Activated naive CD8-positive, alpha-beta T cell (primary cell): ENCODE measurements around the gene EXOC1L.

Source experiments
- H3K27ac Mint-ChIP-seq: one replicate; pipeline ENCODE4 v1.8.0; 2021; ENCODE audit warnings: mixed read lengths
- H3K27me3 Mint-ChIP-seq: one replicate; pipeline ENCODE4 v1.8.0; 2021; ENCODE audit warnings: mixed read lengths
- H3K36me3 Mint-ChIP-seq: one replicate; pipeline ENCODE4 v1.8.0; 2021; ENCODE audit warnings: mixed read lengths
- H3K4me1 Mint-ChIP-seq: one replicate; pipeline ENCODE4 v1.8.0; 2021; ENCODE audit warnings: low read depth, mixed read lengths
- H3K4me3 Mint-ChIP-seq: one replicate; pipeline ENCODE4 v1.8.0; 2021; ENCODE audit warnings: mild to moderate bottlenecking, mixed read lengths
- H3K9me3 Mint-ChIP-seq: one replicate; pipeline ENCODE4 v1.8.0; 2021; ENCODE audit warnings: low read depth, mixed read lengths

Gene EXOC1L, protein sequence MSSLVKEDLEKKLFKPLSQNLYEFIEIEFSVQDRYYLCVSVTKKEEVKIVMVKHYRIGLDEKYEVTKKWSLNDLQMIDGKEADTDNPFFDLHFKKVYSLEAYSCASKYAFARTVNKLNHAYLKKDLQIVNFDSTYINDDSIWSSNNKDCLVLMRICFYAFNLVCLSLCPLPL

GRCh38 chr4:55819634-55820033, at the start of gene EXOC1L:
TSS of gene EXOC1L (plus strand) at chr4:55819790. CDS start at chr4:55820027, 237 bp downstream.
- peaks cover 5% of the 10 kb centered on the region for H3K4me1 Mint-ChIP-seq
- no peaks in the 10 kb centered on the region for H3K9me3 Mint-ChIP-seq
- H3K4me3 Mint-ChIP-seq, result peak within 1 kb of the TSS; percentile 72
- peaks cover 12% of the 10 kb centered on the region for H3K27me3 Mint-ChIP-seq
- no peak within 1 kb of the TSS for H3K27ac Mint-ChIP-seq
- no peaks in the 10 kb centered on the region for H3K36me3 Mint-ChIP-seq

DNA sequence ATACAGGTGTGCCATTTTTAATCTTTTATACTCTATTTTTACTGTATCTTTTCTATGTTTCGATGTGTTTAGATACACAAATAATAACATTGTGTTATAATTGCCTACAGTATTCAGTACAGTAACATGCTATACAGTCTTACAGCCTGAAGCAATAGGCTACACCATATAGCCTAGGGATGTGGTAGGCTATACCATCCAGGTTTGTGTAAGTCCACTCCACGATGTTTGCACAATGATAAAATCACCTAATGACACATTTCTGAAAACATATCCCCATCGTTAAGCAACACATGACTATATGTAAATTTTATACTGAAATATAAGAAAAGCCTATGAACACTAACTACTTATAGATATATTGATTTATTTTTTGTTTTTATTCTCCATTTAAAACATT, 48.9 kb upstream of the EXOC1L start:
- H3K36me3 Mint-ChIP-seq, result no peaks in the 10 kb centered on the region
- no peak overlapping the region for H3K4me3 Mint-ChIP-seq

GRCh38 chr4:55781341-55781740, 38.2 kb upstream of the EXOC1L start:
- no peak overlapping the region for H3K27ac Mint-ChIP-seq
- H3K4me1 Mint-ChIP-seq, result no peaks in the 10 kb centered on the region
- H3K9me3 Mint-ChIP-seq, result no peaks in the 10 kb centered on the region
- H3K4me3 Mint-ChIP-seq, result no peak overlapping the region
- H3K27me3 Mint-ChIP-seq, result peaks cover 3% of the 10 kb centered on the region
- no peaks in the 10 kb centered on the region for H3K36me3 Mint-ChIP-seq

More for the DNA sequence above, 48.9 kb upstream of the EXOC1L start:
- Mint-ChIP-seq H3K4me1 (no peaks in the 10 kb centered on the region), H3K9me3 (no peaks in the 10 kb centered on the region), H3K27ac (no peak overlapping the region), H3K27me3 (peaks cover 7% of the 10 kb centered on the region)

DNA sequence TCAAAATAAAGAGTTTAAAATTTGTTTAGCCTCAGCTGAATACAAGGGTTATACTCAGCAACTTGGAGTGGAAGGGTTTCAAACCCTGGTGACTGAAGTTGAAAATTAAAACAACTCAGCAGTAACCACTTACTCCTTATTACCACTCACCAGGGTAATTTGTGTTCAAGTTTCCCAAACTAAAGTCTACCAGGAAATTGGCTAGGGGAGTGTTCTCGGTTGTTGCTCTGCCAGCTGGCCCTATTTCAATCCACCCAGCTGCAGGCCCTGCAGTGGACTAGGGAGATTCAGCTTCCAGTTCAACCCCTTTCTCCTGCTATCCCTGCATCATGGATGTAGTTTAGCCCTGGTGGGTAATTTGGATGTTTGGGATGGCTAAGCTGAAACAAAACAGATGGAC, 37.8 kb upstream of the EXOC1L start:
- Mint-ChIP-seq H3K27ac (no peak overlapping the region), H3K36me3 (no peaks in the 10 kb centered on the region), H3K4me1 (no peaks in the 10 kb centered on the region), H3K9me3 (no peaks in the 10 kb centered on the region), H3K27me3 (peaks cover 3% of the 10 kb centered on the region), H3K4me3 (no peak overlapping the region)

DNA sequence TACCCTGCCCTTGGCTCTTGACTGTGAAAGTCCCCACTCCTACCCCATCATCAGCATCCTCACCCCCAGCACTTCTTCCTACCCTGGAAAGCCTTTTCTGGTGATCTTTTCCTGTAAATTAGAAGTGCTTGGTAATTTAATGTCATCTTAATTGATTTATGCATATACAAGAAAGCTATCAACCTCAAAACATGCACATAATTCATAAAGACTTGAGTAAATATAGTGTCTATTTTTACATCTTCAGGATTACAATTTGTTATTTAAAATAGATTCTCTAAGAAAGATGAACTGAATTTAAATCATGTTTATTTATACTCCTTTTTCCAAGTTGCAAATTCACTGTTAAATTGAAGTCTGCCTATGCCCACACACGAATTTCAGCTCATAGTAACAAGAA, 36.0 kb upstream of the EXOC1L start:
- Mint-ChIP-seq H3K27ac (no peak overlapping the region), H3K27me3 (peaks cover 2% of the 10 kb centered on the region), H3K36me3 (no peaks in the 10 kb centered on the region), H3K4me1 (no peaks in the 10 kb centered on the region), H3K9me3 (no peaks in the 10 kb centered on the region), H3K4me3 (no peak overlapping the region)

GRCh38 chr4:55784747-55785146, 34.8 kb upstream of the EXOC1L start:
- Mint-ChIP-seq H3K36me3 (no peaks in the 10 kb centered on the region), H3K27me3 (peaks cover 2% of the 10 kb centered on the region), H3K4me3 (no peak overlapping the region), H3K4me1 (no peaks in the 10 kb centered on the region), H3K9me3 (no peaks in the 10 kb centered on the region), H3K27ac (no peak overlapping the region)

- peaks cover 20% of the 10 kb centered on the region for H3K27me3 Mint-ChIP-seq
- H3K36me3 Mint-ChIP-seq, result no peaks in the 10 kb centered on the region
- H3K27ac Mint-ChIP-seq, result no peak overlapping the region
- no peak overlapping the region for H3K4me3 Mint-ChIP-seq
- peaks cover 4% of the 10 kb centered on the region for H3K4me1 Mint-ChIP-seq
- no peaks in the 10 kb centered on the region for H3K9me3 Mint-ChIP-seq
Observed at GRCh38 chr4:55791666-55792065, 27.9 kb upstream of the EXOC1L start.

DNA sequence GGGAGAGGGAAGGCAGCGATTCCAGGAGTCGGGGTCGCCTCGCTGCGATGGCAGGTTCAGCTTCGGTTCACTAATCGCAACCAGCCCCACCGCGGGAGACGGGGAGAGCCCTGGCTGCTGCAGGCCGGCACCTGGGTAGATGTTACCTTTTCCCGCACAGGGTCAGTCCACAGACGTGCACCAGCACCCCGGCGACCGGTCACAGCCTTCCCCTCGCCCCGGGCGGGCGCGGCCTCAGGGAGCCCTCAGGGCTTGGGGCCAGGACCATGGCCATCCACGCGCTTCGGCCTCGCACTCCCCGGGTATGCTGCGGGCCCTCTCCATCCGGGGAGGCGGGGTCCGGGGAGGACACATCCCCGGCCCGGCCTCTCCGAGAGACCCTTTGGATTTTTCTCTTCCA, 26.1 kb upstream of the EXOC1L start:
- Mint-ChIP-seq H3K4me3 (no peak overlapping the region), H3K4me1 (peaks cover 4% of the 10 kb centered on the region), H3K9me3 (no peaks in the 10 kb centered on the region)

GRCh38 chr4:55794053-55794452, 25.5 kb upstream of the EXOC1L start:
- Mint-ChIP-seq H3K27ac (no peak overlapping the region), H3K36me3 (no peaks in the 10 kb centered on the region), H3K4me3 (no peak overlapping the region), H3K4me1 (peaks cover 4% of the 10 kb centered on the region), H3K9me3 (no peaks in the 10 kb centered on the region), H3K27me3 (peaks cover 22% of the 10 kb centered on the region)

More for the DNA sequence above, 26.1 kb upstream of the EXOC1L start:
- Mint-ChIP-seq H3K27ac (no peak overlapping the region), H3K27me3 (peaks cover 19% of the 10 kb centered on the region), H3K36me3 (no peaks in the 10 kb centered on the region)

- Mint-ChIP-seq H3K36me3 (no peaks in the 10 kb centered on the region), H3K4me1 (peaks cover 4% of the 10 kb centered on the region), H3K27me3 (peaks cover 24% of the 10 kb centered on the region), H3K9me3 (no peaks in the 10 kb centered on the region), H3K4me3 (no peak overlapping the region), H3K27ac (no peak overlapping the region)
Observed at GRCh38 chr4:55795341-55795740, 24.2 kb upstream of the EXOC1L start.

DNA sequence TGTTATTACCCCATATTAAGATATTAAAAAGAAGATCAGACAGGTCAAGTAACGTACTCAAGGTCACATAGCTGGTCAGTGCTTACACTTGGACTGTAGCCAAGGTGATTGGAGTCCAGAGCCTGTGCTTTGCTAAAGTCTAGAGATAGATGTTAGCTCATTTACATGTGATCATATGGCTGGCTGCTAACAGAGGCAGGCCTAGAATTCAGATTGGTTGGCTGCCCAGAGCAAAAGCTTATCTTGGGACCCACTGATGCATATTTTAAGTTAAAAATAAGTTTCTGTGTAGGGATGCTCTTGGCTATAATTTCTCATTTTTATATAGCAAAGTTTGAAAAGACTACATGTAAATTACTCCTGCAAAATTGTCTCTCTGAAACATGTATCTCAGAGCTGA, 18.1 kb upstream of the EXOC1L start:
- no peaks in the 10 kb centered on the region for H3K36me3 Mint-ChIP-seq
- no peaks in the 10 kb centered on the region for H3K4me1 Mint-ChIP-seq

DNA sequence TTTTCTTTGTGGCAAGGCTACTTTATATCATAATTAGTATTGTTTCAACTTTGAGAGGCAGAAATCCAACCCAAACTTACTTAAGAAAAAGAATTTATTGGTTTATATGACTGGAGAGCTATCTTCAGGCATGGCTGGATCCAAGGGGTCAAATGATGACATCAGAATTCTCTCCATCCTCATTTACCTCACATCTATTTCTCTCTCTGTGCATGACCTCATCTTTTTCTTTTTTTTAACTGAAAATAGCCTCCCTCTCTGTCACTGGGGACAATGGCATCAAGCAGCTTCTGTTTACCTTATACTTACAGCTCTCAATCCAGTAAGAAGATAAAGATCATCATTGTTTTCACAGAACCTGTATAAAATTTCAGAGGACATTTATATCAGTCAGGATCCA, 12.0 kb upstream of the EXOC1L start:
- H3K9me3 Mint-ChIP-seq, result no peaks in the 10 kb centered on the region
- no peak overlapping the region for H3K27ac Mint-ChIP-seq
- no peaks in the 10 kb centered on the region for H3K36me3 Mint-ChIP-seq
- H3K4me3 Mint-ChIP-seq, result no peak overlapping the region
- peaks cover 2% of the 10 kb centered on the region for H3K27me3 Mint-ChIP-seq
- no peaks in the 10 kb centered on the region for H3K4me1 Mint-ChIP-seq

More for the DNA sequence above, 18.1 kb upstream of the EXOC1L start:
- no peaks in the 10 kb centered on the region for H3K9me3 Mint-ChIP-seq
- no peak overlapping the region for H3K27ac Mint-ChIP-seq
- H3K27me3 Mint-ChIP-seq, result peaks cover 7% of the 10 kb centered on the region
- H3K4me3 Mint-ChIP-seq, result no peak overlapping the region

- H3K27ac Mint-ChIP-seq, result no peak overlapping the region
- H3K4me3 Mint-ChIP-seq, result no peak overlapping the region
Observed at GRCh38 chr4:55808186-55808585, 11.4 kb upstream of the EXOC1L start.

DNA sequence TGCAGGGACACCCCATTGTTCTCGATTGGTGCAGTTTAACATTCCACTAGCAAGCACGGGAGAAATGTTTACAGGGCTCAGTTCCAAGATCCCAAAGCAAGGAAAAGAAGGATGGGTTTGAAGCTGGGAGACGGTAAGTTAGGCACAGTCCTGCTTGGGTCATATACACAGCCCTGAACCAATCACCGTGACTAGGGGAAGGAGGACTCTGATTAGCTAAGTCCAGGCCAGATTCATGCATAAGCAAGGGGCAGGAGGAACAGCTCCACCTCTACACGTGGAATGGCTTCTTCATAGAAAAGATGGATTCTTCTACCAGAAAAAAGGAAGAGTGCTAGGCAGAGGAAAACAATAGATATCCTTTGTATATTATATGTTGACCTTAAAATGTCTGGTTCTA, 11.0 kb upstream of the EXOC1L start:
- Mint-ChIP-seq H3K9me3 (no peaks in the 10 kb centered on the region), H3K4me1 (no peaks in the 10 kb centered on the region), H3K27me3 (peaks cover 2% of the 10 kb centered on the region), H3K4me3 (no peak overlapping the region), H3K36me3 (no peaks in the 10 kb centered on the region), H3K27ac (no peak overlapping the region)

More at GRCh38 chr4:55808186-55808585, 11.4 kb upstream of the EXOC1L start:
- Mint-ChIP-seq H3K9me3 (no peaks in the 10 kb centered on the region), H3K27me3 (peaks cover 2% of the 10 kb centered on the region), H3K4me1 (no peaks in the 10 kb centered on the region), H3K36me3 (no peaks in the 10 kb centered on the region)

- Mint-ChIP-seq H3K4me3 (no peak overlapping the region), H3K4me1 (peaks cover 5% of the 10 kb centered on the region), H3K27ac (no peak overlapping the region)
Observed at GRCh38 chr4:55817691-55818090, 1.9 kb upstream of the EXOC1L start.

DNA sequence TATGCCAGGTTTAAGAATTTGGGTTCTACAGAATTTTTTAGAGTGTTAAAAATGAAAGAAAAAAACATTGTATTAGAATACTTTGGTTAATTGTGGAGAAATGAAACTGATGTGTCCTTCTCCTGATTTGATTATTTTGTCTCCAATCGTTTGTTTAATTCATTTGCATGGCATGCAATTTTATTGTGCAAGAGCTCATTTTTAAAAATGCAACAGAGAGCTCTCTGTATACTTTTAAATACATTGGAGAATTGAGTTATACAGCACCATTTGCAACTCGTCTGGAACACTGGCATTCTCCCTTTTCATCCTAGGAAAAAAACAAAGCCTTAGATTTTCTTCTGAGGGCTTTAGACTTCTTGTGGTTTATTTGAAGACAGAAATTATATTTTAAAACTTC, 689 bp downstream of the EXOC1L start:
- Mint-ChIP-seq H3K36me3 (no peaks in the 10 kb centered on the region), H3K27ac (no peak overlapping the region), H3K9me3 (no peaks in the 10 kb centered on the region), H3K4me3 (no peak overlapping the region), H3K4me1 (peaks cover 5% of the 10 kb centered on the region), H3K27me3 (peaks cover 12% of the 10 kb centered on the region)

More at GRCh38 chr4:55817691-55818090, 1.9 kb upstream of the EXOC1L start:
- Mint-ChIP-seq H3K36me3 (no peaks in the 10 kb centered on the region), H3K27me3 (peaks cover 12% of the 10 kb centered on the region), H3K9me3 (no peaks in the 10 kb centered on the region)
